GM18502 (cell line): Measurements from ENCODE around the gene NOP58.
"Not testable (repeated sequence)": the region's sequence is repeated elsewhere in the genome, so short reads cannot be mapped to it uniquely, and the experiment has no call there.

Source experiments
- ATAC-seq: cut with Tn5 transposase; IDR thresholded peaks from one replicate; pipeline ENCODE4 v1.9.1; 2021; ENCODE audit warnings: mild to moderate bottlenecking; ENCODE audit not compliant: unreplicated experiment, poor library complexity

NOP58 gene

DNA sequence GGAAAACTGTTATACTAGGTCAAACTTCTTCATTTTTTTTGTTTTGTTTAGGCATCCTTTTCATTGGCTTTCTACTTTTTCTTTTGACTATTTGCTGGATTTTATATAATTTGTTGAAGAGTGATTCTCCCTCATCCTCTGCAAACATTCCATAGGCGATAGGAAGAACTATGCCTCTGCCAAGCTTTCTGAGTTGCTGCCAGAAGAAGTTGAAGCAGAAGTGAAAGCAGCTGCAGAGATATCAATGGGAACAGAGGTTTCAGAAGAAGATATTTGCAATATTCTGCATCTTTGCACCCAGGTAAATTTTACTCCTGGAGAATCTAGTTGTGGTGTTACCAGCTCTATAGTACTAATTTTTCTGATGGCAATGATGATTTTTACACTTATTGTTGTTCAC, 25.4 kb downstream of the NOP58 start:
- ATAC-seq = no peak

GRCh38 chr2:202299712-202300111, 34.1 kb downstream of the NOP58 start:
- peak; percentile 78 for ATAC-seq

- no peak for ATAC-seq
These were observed 40.5 kb downstream of the NOP58 start for GRCh38 chr2:202306034-202306433.

GRCh38 chr2:202307690-202308089, 42.1 kb downstream of the NOP58 start:
- no peak for ATAC-seq

DNA sequence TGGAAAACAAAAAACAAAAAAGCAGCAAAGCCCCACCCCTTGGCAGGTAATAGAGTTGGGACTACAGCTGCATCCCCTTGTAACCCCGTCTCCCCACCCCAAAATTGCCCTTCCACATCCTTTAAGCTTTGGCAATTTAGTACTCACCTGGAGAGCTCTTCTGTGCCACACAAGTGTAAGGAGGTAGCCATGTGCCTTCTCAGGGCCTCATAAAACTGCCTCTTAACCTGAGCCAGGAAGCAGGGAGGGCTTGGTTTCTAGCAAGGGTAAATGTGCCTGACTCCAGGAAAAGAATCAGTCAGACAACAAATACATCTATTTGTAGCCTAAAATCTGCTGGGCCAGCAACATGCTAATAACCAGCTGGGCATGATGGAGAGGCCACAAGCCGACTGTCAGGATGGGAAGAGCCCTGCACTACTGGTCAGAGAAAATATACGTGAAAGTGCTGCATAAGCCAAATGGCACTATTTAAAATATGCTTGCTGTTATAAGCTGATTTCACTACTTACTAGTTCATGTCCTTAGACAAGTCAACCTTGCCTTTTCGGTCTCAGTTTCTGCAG, 46.3 kb downstream of the NOP58 start:
- ATAC-seq = no peak

GRCh38 chr2:202314116-202314515, 48.6 kb downstream of the NOP58 start:
- no peak for ATAC-seq

GRCh38 chr2:202317080-202317857, 51.7 kb downstream of the NOP58 start:
- no peak for ATAC-seq

DNA sequence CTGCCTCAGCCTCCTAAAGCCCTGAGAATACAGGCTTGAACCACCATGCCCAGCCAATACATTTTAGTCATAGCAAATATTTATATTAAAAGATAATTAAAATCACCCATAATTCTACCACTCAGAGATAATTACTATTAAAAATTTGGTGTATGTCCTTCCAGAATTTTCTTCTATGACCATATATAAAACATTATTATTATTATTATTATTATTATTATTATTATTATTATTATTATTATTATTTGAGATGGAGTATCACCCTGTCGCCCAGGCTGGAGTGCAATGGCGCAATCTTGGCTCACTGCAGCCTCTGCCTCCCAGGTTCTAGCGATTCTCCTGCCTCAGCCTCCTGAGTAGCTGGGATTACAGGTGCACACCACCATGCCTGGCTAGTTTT, 54.8 kb downstream of the NOP58 start:
- not testable (repeated sequence) for ATAC-seq

- no peak for ATAC-seq
These were observed 56.9 kb downstream of the NOP58 start for GRCh38 chr2:202322435-202322834.

- ATAC-seq = no peak
These were observed 62.3 kb downstream of the NOP58 start for GRCh38 chr2:202327858-202328257.

DNA sequence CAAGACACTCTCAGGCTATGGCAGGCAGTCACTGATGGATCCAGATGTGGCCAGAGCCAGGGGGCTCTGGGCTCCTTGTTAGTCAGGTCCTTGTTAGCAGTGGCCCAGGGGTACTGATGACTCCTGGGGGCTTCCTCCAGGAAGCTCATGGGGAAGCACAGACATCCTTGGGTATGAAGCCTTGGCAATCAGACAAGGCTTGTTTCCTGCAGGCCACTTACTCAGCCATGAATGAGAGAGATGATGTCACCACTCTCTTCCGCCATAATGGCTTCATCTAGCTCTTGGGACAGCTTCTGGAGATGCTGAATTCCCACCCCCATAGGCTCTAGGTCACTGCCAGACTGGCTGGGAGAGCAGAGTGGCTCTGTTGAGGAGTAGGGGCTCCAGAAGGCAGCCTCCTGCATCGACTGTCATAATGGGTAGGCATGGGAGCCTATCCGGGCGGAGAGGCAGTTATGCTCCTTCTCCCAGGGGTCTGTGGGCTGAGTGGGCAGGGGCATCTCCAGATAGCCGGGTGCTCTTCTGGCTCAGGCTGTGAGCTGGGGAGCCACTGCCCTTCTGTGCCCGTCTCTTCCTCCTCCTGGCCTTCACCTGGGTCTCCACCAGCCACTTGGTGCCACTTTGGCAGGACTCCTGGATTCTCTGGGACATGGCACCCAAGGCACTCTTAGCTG, 70.4 kb downstream of the NOP58 start:
- ATAC-seq = no peak

DNA sequence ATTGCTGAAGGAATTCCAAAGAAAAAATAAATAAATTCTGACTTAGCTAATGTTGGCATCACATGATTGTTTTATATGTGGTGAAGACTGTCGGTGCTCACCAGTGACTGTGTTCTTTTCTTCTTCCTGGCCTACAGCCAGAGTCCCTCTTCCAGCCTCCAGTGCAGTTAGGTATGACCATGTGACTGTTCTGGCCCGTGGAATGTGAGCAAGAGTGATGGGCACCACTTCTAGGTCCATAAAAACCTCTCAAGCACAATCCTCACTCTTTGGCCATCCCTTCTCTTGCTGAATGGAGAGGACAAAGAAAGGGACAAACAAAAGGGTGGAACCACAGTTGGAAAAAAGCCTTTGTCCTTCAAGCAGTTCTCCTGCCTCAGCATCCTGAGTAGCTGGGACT, 71.6 kb downstream of the NOP58 start:
- ATAC-seq = no peak

- ATAC-seq = no peak
These were observed 72.3 kb downstream of the NOP58 start for GRCh38 chr2:202337706-202338346.

GRCh38 chr2:202339071-202339870, 73.7 kb downstream of the NOP58 start:
- ATAC-seq = no peak

GRCh38 chr2:202344178-202344577, 78.6 kb downstream of the NOP58 start:
- ATAC-seq = no peak

DNA sequence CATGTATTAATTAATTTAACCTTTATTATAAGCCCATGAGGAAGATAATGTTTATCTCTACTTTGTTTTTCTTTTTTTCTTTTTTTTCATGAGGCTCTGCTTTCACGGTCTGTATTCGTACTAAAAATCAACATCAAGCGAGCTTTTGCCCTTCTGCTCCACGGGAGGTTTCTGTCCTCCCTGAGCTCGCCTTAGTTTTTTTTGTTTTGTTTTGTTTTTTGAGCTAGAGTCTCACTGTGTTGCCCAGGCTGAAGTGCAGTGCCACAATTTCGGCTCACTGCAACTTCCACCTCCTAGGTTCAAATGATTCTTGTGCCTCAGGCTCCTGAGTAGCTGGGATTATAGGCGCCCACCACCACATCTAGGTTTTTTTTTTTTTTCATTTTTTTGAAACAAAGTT, 80.6 kb downstream of the NOP58 start:
- no peak for ATAC-seq
